ENCODE results near the gene RBFOX2. TPM values are rescaled to one million over a fixed set of nuclear protein-coding genes. Genes with fewer than 3 reads are reported as not detected.

RBFOX2 gene
- total RNA-seq, 1 experiment from 2014 or later: 91.1 TPM

- H3K27ac Mint-ChIP-seq (ENCODE audit: unreplicated experiment): no peak overlapping the region
- CTCF ChIA-PET: no interaction called here
Observed at GRCh38 chr22:35819421-35819820, 209.2 kb downstream of the RBFOX2 start.

GRCh38 chr22:35818897-35819296, 209.7 kb downstream of the RBFOX2 start:
- H3K27me3 ChIP-seq (replicated peaks; ENCODE audit: control insufficient read depth, insufficient read depth, low read length): no peaks in the 10 kb centered on the region
- H3K4me3 ChIP-seq (ENCODE audit: low read depth, low read length): no peak overlapping the region
- TF ChIP-seq CTCF (IDR thresholded peaks at IDR 0.05; ENCODE audit: insufficient read depth in 1 of 2, low read depth in 1 of 2, low read length in 1 of 2, severe bottlenecking in 1 of 2, unreplicated experiment in 1 of 2): no peak
- no peaks in the 10 kb centered on the region; the same call in 1 of the 2 replicates for H3K36me3 ChIP-seq (ENCODE audit: control insufficient read depth, insufficient read depth, low read length)
- ChIA-PET POLR2A (no interaction called here), CTCF (no interaction called here)
- H3K4me3 Mint-ChIP-seq (ENCODE audit: unreplicated experiment): no peak overlapping the region
- peaks cover 12% of the 10 kb centered on the region for H3K36me3 Mint-ChIP-seq (ENCODE audit: insufficient read depth, unreplicated experiment)
- BruUV-seq (replicated peaks): no TSS peak
- no peaks in the 10 kb centered on the region for H3K9me3 ChIP-seq
- no peaks in the 10 kb centered on the region for H3K27me3 Mint-ChIP-seq (ENCODE audit: insufficient read depth, unreplicated experiment)
- no peaks in the 10 kb centered on the region for H3K9me3 Mint-ChIP-seq (ENCODE audit: unreplicated experiment)
- intact Hi-C loops (cut with micrococcal nuclease; ENCODE audit: unreplicated experiment): no loop called here
- H3K4me1 ChIP-seq: peaks cover 22% of the 10 kb centered on the region
- H3K4me1 Mint-ChIP-seq (ENCODE audit: low read depth, unreplicated experiment): peaks cover 36% of the 10 kb centered on the region
- DNase-seq: no peak
- no peak overlapping the region for H3K27ac Mint-ChIP-seq (ENCODE audit: unreplicated experiment)

More at GRCh38 chr22:35819421-35819820, 209.2 kb downstream of the RBFOX2 start:
- BruUV-seq (replicated peaks): no TSS peak
- intact Hi-C loops (cut with micrococcal nuclease; ENCODE audit: unreplicated experiment): no loop called here
- POLR2A ChIA-PET: no interaction called here
- Histone ChIP-seq H3K27me3 (replicated peaks; ENCODE audit: control insufficient read depth, insufficient read depth, low read length) (no peaks in the 10 kb centered on the region), H3K4me1 (peaks cover 22% of the 10 kb centered on the region), H3K9me3 (no peaks in the 10 kb centered on the region), H3K4me3 (ENCODE audit: low read depth, low read length) (no peak overlapping the region), H3K36me3 (ENCODE audit: control insufficient read depth, insufficient read depth, low read length) (no peaks in the 10 kb centered on the region; the same call in 1 of the 2 replicates)
- Mint-ChIP-seq H3K4me1 (ENCODE audit: low read depth, unreplicated experiment) (peaks cover 36% of the 10 kb centered on the region), H3K36me3 (ENCODE audit: insufficient read depth, unreplicated experiment) (peaks cover 17% of the 10 kb centered on the region), H3K9me3 (ENCODE audit: unreplicated experiment) (no peaks in the 10 kb centered on the region), H3K4me3 (ENCODE audit: unreplicated experiment) (no peak overlapping the region), H3K27me3 (ENCODE audit: insufficient read depth, unreplicated experiment) (no peaks in the 10 kb centered on the region)
- TF ChIP-seq CTCF (IDR thresholded peaks at IDR 0.05; ENCODE audit: insufficient read depth in 1 of 2, low read depth in 1 of 2, low read length in 1 of 2, severe bottlenecking in 1 of 2, unreplicated experiment in 1 of 2): no peak
- no peak for DNase-seq

GRCh38 chr22:35812600-35812999, 216.0 kb downstream of the RBFOX2 start:
- Histone ChIP-seq H3K27me3 (replicated peaks; ENCODE audit: control insufficient read depth, insufficient read depth, low read length) (no peaks in the 10 kb centered on the region), H3K4me3 (ENCODE audit: low read depth, low read length) (no peak overlapping the region), H3K9me3 (no peaks in the 10 kb centered on the region), H3K4me1 (0 out of 2 replicates have a peak, but pooled peaks cover 6% of the 10 kb centered on the region), H3K36me3 (ENCODE audit: control insufficient read depth, insufficient read depth, low read length) (no peaks in the 10 kb centered on the region; the same call in 1 of the 2 replicates)
- no peak overlapping the region for H3K27ac Mint-ChIP-seq (ENCODE audit: unreplicated experiment)
- H3K4me3 Mint-ChIP-seq (ENCODE audit: unreplicated experiment): no peak overlapping the region
- peaks cover 19% of the 10 kb centered on the region for H3K4me1 Mint-ChIP-seq (ENCODE audit: low read depth, unreplicated experiment)
- intact Hi-C loops (cut with micrococcal nuclease; ENCODE audit: unreplicated experiment): no loop called here
- ChIA-PET POLR2A (no interaction called here), CTCF (no interaction called here)
- H3K27me3 Mint-ChIP-seq (ENCODE audit: insufficient read depth, unreplicated experiment): no peaks in the 10 kb centered on the region
- H3K9me3 Mint-ChIP-seq (ENCODE audit: unreplicated experiment): no peaks in the 10 kb centered on the region
- no peak for TF ChIP-seq CTCF (IDR thresholded peaks at IDR 0.05; ENCODE audit: insufficient read depth in 1 of 2, low read depth in 1 of 2, low read length in 1 of 2, severe bottlenecking in 1 of 2, unreplicated experiment in 1 of 2)
- no peak for DNase-seq
- H3K36me3 Mint-ChIP-seq (ENCODE audit: insufficient read depth, unreplicated experiment): peaks cover 36% of the 10 kb centered on the region
- BruUV-seq (replicated peaks): no TSS peak

Measured in Caco-2 (cell line).